Neural cell (in vitro differentiated cells): ENCODE results near the gene SWT1.

Experiments used
- CTCF ChIP-seq: fragments of 450-650 bp; IDR thresholded peaks from 2 replicates; pipeline ENCODE4 v1.5.1; 2014; ENCODE audit warnings: antibody characterized with exemption, mild to moderate bottlenecking, moderate library complexity; ENCODE audit not compliant: poor library complexity, severe bottlenecking
- EP300 ChIP-seq: fragments of 450-650 bp; conservative IDR thresholded peaks from 2 replicates; pipeline ENCODE4 v1.6.1; 2014; ENCODE audit warnings: antibody characterized with exemption, mild to moderate bottlenecking, moderate library complexity; ENCODE audit not compliant: poor library complexity, severe bottlenecking
- EZH2 ChIP-seq: fragments of 200-600, 300-800 bp; shearing (Covaris generic), sonication (generic); IDR thresholded peaks from 2 replicates; pipeline ENCODE4 v1.6.1; 2014; ENCODE audit warnings: antibody characterized with exemption, low read length, borderline replicate concordance, mild to moderate bottlenecking; ENCODE audit not compliant: insufficient read depth, poor library complexity, severe bottlenecking
- POLR2AphosphoS5 ChIP-seq: IDR thresholded peaks from 2 replicates; pipeline ENCODE4 v1.6.1; 2012
- RAD21 ChIP-seq: fragments of 450-650 bp; conservative IDR thresholded peaks from 2 replicates; pipeline ENCODE4 v1.6.1; 2014; ENCODE audit warnings: antibody characterized with exemption, mild to moderate bottlenecking, moderate library complexity
- REST ChIP-seq: IDR thresholded peaks from 2 replicates; pipeline ENCODE4 v1.6.1; 2012; ENCODE audit warnings: borderline replicate concordance

- TF ChIP-seq CTCF, result no peak
- TF ChIP-seq POLR2AphosphoS5, result no peak
- TF ChIP-seq EZH2, result no peak
- no peak for TF ChIP-seq RAD21
- TF ChIP-seq EP300, result no peak
- no peak for TF ChIP-seq REST
Measured at GRCh38 chr1:185207980-185208602, 51.1 kb downstream of the SWT1 start.
